NT2/D1 (cell line): ENCODE measurements around the gene NR2C2AP.

Experiments used
- SUZ12 ChIP-seq: IDR thresholded peaks from 2 replicates; pipeline ENCODE4 v1.6.1; 2011; ENCODE audit not compliant: insufficient read length, insufficient read depth; ENCODE audit errors: extremely low read depth
- YY1 ChIP-seq: IDR thresholded peaks from 2 replicates; pipeline ENCODE4 v1.6.1; 2011; ENCODE audit not compliant: insufficient read length, insufficient read depth
- ZNF274 ChIP-seq: IDR thresholded peaks from 2 replicates; pipeline ENCODE4 v1.6.1; 2011; ENCODE audit warnings: mild to moderate bottlenecking, low read depth, low read length

- TF ChIP-seq ZNF274 (no peak), YY1 (no peak), SUZ12 (no peak)
These were observed 51.8 kb downstream of the NR2C2AP start for GRCh38 chr19:19151418-19151817.
